Tongue (tissue), 2 donors: ENCODE results near the gene NTRK2. TPM values are rescaled to one million over a fixed set of nuclear protein-coding genes. Genes with fewer than 3 reads are reported as not detected.
A peak's percentile ranks its signal among the peaks of the same experiment; 100 is the strongest.

Experiments
- DNase-seq: peaks from one replicate; pipeline ENCODE4 v3.0.0-alpha.2; 2015
- total RNA-seq: library from RNA; depleted of rRNA; stranded (reverse); fragments of >200 nt; gene quantifications from one replicate; pipeline ENCODE4 v1.2.3, GENCODE V29; 2014

NTRK2 gene
- total RNA-seq, 1 donor from 2014 or later: 60.3 TPM

DNA sequence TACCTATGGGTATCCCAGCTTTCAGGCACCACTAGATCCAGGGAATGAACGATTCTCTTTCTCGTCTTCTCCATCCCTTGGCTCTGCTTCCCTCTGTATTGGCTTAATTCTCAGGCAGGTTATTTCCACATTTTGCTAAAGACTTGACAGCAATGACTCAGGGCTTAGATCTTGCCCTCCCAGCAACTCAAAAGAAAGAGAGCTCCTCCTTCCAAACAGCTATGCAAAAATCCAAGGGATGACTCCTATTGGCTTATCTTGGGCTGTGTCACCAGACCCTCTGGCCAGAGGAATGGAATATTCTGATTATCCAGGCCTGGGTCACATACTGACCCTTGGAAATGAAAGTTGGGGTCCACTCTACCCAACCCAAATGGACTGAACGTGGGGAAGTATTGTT is 270.2 kb downstream of the NTRK2 start:
- DNase-seq: no peak

DNA sequence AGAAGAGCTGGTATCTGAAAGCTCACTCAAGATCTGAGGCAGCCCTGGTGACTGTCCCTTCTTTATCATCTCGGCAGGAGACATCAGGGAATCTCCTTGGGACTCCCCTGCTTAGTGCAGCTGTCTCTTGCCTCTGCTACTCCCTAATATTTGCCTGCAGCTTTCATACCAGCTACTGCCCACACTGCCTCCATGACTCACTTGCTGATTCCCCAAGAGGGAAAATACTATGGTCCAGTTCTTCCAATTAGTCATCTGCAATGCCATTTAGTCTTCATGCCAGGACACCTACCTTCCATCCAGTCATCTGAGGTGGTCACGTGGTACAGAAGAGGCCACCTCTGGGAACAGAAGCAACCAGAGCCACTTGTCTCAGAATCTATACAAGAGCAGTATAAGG is 270.8 kb downstream of the NTRK2 start:
- no peak for DNase-seq

DNA sequence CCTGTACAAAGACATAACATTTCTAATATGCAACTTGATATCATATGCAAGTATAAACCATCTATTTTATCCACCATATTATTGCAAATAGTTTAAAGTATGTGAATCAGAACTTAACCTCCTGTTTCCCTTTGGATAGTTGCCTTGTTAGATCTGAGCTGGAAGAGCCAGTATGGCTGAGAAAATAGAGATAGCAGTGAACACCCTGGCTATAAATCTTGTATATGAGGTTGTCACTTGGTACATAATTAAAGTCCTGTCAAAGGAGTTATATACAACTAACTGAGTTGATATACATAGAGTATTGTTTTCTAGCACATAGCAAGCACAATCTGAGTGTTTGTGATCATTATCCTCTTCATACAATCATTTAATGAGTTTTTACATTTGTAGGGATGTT is 272.3 kb downstream of the NTRK2 start:
- DNase-seq: no peak

DNA sequence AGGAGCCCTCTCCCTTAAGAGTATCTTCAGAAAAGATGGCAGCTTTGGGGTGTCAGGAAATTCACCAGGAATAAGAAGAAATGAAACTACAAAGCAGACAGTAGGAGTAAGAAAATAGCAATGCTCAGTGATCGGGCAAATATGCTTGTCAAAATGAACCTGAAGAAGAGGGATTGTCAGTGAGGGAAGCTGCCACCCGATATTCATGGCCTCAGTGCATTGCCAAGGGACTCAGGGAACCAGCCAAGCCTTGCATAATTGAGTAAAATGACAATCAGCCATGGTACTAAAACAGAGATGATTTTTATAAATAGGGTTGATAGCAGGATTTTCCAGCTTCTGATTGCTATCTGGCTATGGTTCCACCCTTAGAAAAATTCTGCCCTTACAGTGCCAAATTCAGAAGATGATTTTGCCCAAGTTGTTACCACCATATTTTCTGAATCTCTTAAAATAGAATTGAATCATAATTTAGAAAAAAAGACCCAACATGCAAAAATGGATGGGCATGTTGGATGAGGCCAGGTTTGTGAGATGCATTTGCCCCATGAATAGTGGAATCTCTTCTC is 274.0 kb downstream of the NTRK2 start:
- DNase-seq: no peak

DNA sequence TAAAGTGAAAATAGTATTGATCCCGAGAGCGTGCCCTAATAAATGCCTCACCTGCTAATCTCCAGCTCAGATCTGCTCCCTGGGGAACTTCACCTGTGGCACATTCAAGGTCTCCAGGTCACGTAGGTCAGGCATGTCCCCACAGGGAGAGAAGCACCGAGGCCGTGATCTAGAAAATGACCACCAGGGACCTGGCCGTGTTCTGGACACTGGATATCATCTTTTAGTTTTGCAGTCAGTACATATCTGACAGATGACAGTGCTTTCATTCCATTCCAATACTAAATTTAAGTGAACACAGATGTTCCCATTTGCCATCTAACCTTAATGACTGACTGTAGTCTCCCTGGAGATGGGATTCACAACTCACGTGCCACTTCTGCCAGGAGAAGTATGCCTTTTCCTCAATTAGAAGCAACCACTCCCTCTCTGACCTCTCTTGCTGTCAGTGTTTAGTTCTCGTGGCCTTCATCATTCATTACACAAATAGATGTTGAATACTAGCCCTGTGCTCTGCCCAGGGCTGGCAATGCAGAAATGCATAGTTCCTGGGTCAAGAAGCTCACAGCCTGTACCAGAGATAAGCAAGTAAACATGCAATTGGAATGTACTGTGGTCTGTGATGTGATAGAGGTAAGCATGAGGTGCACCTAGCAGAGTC is 276.5 kb downstream of the NTRK2 start:
- peak; percentile 20 for DNase-seq

DNA sequence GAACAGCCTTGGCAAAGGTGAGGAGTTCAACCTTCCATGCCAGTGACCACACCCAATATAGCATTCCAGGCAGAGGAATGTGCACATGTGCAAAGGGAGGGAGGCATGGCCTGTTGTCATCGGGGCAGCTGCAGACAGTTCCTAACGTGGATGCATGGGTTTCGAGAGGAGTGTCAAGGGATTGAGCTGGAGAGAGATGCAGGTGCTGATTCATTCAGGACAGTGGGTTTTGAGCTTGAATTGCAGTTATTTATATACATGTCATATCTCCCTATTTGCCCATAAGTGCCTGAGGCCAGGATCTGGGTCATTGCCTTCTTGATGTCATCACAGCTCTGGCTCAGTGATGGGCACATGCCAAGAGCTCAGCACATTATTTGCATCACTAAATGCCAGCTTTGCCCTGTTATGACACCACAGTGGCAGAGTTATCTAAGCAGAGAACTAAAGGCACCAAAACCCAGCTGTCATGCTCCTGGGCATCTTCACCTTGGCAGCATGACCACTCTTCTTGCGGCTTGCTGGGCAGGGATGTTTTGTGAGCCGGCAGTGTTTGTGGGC is 278.0 kb downstream of the NTRK2 start:
- DNase-seq: peak; percentile 45

DNA sequence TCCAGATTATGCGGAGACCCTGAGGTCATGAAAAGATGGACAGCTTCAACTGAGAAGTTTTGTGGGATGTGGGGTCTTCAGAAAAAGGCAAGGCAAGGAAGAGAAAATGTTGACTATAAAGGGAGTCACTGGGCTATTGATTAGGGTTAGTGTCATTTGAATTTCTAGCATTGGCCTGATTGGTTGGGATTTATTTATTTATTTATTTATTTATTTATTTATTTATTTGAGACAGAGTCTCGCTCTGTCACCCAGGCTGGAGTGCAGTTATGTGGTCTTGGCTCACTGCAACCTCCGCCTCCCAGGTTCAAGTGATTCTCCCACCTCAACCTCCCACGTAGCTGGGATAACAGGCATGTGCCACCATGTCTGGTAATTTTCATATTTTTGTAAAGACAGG is 279.7 kb downstream of the NTRK2 start:
- no peak for DNase-seq

DNA sequence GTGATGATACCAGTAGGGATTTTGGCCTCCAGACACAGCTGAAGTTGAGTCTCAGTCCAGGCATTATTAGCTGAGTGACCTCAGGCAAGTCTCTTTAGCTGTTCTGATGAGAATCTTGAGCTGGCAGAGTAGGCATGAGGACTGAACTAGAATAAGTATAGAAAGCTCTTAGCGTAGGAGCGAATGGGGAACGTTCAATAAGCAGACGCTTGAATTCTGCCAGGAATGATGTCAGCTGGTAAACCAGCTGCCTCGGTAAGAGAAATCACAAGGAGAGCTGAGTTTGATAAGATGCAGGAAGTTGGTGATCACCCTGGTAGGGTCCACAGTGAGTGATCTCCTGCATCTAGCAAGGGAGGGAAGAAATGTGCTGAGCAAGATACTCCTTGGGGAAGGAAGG is 280.4 kb downstream of the NTRK2 start:
- no peak for DNase-seq

DNA sequence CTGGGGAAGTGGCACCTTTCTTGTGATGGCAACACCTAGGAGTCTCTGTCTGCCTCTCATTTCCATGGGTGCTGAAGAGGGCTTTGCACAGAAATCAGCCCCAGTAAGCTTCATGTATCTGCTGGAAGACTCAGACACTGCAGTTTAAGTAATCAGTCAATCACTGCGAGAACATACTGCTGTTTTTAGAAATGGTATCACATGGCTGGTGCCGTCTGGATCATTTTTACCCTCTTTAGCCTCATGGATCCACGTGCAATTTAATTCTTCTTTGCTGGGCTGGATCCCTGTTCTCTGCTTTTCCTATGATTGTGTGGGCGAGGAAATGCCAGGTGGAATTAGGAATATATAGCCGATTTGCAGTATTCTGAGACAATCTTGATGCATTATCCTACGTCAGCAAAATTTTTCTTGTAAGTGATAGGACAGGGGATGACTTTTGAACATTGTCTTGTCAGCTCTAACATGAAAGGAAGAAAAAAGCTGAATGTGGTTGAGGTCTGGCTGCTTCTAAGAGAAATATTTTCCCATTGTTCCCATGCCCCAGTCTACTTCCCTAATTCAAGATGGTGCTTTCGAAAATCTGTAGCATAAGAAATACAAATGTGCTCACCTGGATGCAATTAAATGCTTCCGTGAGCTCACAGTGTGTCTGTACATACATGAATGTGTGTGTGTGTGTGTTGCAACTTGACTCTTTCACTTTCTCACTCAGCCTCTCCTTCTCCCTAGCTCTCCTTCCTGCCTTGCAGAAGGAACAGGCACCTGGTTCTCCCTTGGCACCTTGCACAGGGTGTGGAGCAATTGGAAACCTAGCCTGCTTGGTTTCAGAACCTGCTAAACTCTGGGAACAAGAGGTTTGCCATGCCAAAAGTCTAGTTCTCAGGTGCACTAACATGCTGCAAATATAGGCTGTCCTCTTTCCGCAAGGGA is 281.6 kb downstream of the NTRK2 start:
- no peak for DNase-seq

DNA sequence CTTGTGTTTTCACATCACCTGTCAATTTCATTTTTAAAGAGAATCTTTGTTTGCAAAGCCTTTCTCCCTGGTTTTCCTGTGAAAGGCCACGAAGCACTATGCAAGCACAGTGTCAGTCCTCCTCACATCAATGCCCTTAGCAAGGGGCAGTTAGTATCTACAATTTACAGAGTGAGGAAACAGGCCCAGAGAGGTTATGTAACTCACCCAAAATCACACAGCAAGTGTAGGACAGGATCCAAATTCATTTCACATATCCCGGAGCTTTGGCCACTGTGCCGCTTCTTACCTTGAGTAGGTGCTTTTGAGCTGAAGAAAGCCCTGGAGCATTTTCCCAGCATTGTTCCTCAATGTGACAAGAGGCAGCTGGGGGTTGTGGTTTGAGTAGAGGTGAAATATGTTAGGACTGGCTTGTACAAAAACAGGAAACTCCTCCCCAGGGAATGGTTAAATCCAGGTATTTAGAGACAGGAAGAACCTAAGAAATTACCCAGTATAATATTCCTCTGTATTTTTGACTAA is 283.8 kb downstream of the NTRK2 start:
- no peak for DNase-seq

DNA sequence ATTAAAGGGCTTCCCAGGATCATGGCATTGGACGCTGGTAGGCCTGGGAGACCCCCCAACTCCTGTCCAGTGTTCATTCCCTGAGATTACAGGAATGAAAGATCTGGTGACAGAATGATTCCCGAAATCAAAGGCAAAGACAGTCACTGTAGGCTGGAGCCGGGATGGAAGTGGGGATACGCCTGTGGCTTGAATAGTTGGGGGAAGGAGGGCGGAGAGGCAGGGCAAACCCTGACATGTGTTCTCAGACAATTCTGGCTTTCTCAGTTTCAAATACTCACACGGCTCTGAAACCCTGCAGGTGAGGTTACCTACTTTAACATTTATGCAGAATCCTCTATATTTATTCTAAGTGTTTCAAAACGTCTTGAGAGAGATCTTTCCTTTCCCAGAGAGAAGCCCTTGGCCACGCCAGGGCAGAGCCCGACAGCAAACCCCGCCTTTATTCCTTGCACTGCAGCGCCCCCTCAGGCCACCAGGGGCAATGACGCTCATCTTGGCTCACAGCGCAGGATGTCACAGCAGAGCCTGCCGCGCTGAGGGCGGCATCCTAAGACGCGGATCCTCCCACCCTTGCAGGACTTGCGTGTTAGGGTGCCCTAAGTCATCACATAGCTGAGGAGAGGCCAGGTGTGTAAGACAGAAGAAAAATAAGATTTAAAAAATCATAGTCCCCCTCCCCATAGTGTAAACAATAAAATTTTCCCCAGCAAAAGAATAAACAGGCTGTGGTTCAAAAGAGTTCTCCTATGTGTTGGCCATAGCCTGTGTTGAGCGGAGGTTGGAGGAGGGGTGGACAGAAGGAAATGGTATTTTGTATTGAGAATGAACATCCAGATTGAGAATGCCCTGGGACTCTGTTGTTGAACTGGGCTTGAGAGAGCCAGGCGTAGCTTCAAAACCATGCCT is 284.5 kb downstream of the NTRK2 start:
- DNase-seq: peak; percentile 92

DNA sequence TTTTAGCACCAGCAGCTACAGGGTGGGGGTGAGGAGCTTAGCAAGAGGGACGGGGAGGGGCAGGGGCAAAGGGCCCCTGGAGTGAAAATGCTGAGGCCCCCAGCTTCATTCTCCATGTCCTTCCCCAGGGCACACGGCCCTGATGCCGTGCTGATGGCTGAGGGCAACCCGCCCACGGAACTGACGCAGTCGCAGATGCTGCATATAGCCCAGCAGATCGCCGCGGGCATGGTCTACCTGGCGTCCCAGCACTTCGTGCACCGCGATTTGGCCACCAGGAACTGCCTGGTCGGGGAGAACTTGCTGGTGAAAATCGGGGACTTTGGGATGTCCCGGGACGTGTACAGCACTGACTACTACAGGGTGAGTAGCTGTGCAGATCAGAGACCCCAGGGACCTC is 285.6 kb downstream of the NTRK2 start:
- DNase-seq: no peak

DNA sequence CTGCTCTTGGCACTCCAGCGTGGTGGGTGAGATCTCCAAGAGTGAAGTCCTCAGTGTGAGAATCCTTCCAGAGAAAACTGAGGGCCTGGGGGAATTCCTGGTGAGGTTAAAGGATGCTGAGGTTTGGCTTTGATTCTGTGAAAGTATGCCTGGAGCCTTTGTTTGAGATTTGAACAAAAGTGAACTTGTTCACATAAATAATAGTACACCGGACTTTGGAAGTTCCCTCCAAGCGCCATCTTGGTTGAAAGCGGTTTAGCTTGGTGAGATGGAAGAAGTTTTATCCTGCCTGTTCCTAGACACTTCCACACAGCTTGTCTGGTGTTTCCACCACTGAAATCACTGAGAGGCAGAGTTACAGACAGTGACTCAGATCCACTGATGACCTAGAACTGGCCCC is 286.4 kb downstream of the NTRK2 start:
- DNase-seq: no peak

DNA sequence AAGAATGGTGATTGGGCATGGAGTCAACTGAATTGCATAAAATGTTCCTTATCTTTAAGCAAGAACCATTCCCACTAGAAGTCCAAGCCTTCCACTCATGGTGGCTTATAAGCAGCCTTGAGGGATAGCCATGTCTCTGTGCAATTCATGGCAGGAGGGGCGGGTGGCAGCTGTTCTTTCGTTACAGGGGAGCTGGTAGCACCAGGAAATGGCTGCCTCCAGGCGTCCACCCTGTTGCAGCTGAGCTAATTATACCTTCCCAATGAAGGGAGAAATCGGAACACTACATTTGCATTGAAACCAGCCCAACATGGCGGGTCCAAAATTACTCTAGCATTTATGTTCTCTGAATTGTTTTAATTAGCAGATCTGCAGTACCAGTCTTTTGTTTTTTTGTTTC is 289.8 kb downstream of the NTRK2 start:
- DNase-seq: no peak

DNA sequence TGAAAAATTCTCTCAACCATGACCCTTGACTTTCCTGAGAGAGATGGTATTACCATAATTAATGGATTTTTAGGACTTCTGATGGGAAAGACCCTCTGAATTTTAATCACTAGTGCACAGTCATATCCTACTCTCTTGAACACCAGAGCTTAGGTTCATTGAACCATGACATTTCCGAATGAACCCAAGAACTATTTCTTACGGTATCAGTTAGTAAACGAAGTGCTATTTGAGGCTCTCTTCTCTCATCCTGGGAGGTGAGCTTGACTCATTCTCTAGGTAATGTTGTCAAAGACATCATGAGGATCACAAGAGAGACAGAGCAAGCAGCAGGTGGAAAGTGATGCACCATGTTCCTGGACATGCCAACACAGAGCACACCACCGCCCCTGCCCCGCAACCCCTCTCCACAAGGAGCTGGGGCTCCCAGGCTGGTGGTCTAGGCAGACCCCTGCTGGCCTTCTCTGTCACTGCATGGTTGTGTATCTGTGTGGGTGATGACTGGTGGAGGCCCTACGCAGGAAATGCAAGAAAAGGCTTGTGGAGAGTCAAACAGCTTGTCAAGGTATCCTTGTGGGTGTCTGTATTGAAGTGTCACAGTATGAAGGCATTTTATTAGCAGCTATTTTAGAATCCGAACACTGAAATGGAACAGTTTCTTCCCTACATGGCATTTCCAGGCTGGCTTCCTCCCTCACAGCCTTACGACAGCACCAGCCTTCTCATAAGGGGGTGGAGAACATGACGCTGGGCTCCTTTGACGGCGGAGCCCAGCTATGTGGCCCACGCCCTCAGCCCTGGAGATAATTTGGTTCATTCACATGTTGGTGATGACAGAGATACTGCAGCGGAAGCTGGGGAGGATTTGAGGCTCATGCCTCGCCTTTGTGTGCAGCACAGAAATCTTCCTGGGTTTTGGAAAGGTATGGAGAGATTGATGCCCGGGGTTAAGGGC is 297.6 kb downstream of the NTRK2 start:
- DNase-seq: peak; percentile 23

DNA sequence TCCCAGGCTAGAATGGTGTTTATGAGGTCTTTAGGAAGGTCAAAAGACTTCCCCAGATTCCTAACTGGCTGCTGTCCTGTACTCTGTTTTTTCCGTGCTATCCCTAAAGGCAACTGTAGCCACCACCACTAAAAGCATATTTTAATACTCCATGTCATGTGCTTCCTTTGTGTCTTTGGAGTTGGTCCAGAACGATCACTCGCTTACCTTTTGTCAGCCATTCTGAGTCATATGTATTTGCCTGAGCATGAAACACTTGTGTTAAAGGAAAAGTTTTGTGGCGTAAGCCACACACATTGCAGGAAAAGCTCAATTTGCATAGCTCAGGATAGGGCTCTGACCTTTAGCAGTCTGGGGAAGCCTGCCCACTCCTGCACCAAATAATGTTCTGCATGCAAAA is 299.6 kb downstream of the NTRK2 start:
- no peak for DNase-seq

DNA sequence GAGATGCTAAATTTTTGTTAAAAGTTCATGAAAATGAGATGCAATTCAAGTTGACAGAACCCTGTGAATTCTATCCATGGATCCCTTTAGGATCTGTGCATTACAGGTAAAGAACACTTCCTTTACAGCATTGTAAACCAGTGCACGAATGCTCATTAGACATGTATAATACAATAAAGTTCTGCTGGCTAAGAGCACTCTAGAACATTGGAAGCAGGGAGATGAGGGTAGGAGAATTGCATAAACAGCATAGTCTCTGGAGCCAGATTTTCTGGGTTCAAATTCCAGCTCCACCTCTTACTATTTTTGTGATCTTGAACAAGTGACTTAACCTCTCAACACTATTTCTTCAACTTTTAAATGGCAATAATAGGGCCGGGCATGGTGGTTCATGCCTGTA is 300.2 kb downstream of the NTRK2 start:
- no peak for DNase-seq

DNA sequence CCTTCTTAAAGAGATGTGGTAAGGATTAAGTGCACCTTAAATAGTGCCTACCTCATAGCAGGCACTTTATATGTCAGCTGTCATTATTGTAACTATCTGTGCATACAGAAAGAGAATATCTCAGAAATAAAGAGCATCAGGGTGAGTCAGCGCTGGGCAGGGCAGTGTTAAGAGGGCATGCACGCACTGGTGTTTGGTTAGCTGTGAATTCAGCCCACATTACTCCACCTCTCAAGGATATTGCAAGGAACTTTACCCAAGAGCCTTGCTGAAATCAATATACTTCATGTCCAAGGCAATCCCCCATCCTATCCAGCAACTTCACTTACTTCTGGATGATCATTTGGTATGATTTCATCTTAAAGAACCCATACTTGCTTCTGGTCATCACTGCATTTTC is 300.9 kb downstream of the NTRK2 start:
- no peak for DNase-seq

DNA sequence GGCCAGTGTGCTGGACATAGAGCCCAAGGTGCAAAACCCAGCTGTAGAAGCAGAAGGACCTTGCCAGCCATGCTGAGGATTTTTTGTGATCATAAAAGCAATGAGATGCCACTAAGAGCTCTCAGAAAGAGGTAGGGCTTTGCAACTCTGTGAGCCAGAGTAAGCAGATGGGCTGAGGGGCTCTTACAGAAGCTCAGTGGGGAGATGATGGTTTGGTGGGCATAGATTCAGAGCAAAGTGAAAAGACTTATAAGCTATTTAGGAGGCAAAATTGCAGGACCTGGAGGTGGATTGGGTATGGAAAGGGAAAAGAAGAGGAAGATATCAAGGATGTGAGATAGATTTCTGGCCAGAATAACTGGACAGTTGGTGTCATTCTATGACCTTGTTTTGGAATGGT is 302.0 kb downstream of the NTRK2 start:
- no peak for DNase-seq

DNA sequence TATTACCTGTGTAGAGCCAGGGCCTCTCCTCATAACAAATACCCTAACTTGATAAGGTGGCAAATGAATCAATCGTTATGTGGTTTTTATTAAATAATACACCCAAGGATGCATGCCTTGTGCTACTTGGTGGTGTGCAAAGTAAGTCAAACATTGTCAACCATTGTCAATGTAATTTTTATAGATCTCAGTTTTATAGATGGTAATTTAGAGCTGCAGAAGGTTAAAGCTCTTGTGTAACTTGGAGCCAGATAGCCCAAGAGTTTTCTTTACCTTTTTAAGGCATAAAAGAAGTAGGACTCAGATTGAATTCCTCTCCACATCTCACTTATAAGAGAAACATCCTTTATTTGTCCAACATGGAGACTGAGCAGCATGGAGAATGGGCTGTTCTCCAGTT is 304.7 kb downstream of the NTRK2 start:
- no peak for DNase-seq

DNA sequence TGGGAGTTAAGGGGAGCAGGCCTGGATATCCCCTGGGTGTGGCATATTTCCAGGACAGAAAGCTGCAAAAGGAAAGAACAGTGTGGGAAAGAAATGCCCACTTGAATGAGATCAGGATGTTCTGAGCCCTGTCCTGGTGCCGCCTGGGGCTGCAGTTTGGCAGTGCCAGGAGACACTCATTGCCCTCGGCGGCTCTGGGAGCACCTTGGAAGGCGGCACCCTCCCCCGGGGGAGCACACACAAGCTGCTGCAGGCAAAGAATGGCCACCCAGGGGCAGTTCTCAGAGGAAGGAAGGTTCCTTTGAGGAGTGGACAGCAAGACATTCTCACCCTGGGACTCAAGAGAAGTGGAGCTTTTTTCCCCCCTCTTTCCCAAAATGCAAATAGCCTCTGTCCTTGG is 305.3 kb downstream of the NTRK2 start:
- DNase-seq: no peak
